ENCODE data around the gene RAD9B. TPM values are rescaled to one million over a fixed set of nuclear protein-coding genes. Genes with fewer than 3 reads are reported as not detected.
"Not testable (repeated sequence)": the region's sequence is repeated elsewhere in the genome, so short reads cannot be mapped to it uniquely, and the experiment has no call there.

The RAD9B gene
- total RNA-seq, 2 experiments from 2014 or later: 1.7 to 1.9 TPM

GRCh38 chr12:110543252-110543959 lies 41.3 kb downstream of the RAD9B start:
- intact Hi-C loops (cut with micrococcal nuclease): no loop called here
- no peaks in the 10 kb centered on the region for H3K9me3 Mint-ChIP-seq
- H3K4me1 Mint-ChIP-seq (ENCODE audit: low read depth): peaks cover 42% of the 10 kb centered on the region
- ATAC-seq: peak; percentile 20
- CTCF ChIA-PET: interaction anchor here (1.4 to 5.1 kb wide), 3 partner anchors 9 to 57 kb away, joined by 3 to 41 read pairs (median 5); no protein-coding TSS in a partner anchor
- no peak overlapping the region for H3K4me3 Mint-ChIP-seq
- POLR2A ChIA-PET: interaction anchor here (1.0 to 1.4 kb wide), 5 partner anchors 12 to 74 kb away, joined by 3 to 6 read pairs (median 4); partner anchors contain the start of genes RAD9B and VPS29
- TF ChIP-seq, protein P1, sequence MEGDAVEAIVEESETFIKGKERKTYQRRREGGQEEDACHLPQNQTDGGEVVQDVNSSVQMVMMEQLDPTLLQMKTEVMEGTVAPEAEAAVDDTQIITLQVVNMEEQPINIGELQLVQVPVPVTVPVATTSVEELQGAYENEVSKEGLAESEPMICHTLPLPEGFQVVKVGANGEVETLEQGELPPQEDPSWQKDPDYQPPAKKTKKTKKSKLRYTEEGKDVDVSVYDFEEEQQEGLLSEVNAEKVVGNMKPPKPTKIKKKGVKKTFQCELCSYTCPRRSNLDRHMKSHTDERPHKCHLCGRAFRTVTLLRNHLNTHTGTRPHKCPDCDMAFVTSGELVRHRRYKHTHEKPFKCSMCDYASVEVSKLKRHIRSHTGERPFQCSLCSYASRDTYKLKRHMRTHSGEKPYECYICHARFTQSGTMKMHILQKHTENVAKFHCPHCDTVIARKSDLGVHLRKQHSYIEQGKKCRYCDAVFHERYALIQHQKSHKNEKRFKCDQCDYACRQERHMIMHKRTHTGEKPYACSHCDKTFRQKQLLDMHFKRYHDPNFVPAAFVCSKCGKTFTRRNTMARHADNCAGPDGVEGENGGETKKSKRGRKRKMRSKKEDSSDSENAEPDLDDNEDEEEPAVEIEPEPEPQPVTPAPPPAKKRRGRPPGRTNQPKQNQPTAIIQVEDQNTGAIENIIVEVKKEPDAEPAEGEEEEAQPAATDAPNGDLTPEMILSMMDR (IDR thresholded peaks at IDR 0.05): no peak
- H3K27ac Mint-ChIP-seq: peak overlapping the region; percentile 67
- H3K27me3 Mint-ChIP-seq: no peaks in the 10 kb centered on the region
- no peak for DNase-seq
- H3K36me3 Mint-ChIP-seq (ENCODE audit: low read depth): peaks cover 45% of the 10 kb centered on the region

DNA sequence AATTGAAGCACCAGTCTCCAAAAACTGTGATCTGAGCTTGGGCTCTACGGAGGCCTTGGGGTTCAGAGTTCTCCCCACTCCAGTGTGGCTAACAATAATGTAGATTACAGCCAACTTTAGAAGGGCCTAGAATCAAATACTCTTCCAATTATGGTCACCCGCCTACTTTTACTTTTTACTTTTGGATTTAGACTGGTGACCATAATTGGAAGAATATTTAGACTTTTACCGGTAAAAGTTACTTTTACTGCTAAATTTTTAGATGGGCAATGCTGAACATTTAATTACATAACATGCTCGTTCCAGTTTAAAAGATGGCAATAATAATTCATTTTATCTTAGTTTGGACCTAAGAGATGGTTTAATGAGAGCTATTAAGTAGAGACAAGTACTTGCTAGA lies 41.8 kb downstream of the RAD9B start:
- peaks cover 43% of the 10 kb centered on the region for H3K4me1 Mint-ChIP-seq (ENCODE audit: low read depth)
- no peaks in the 10 kb centered on the region for H3K27me3 Mint-ChIP-seq
- intact Hi-C loops (cut with micrococcal nuclease): no loop called here
- DNase-seq (no peak), ATAC-seq (no peak)
- H3K27ac Mint-ChIP-seq: no peak overlapping the region
- H3K4me3 Mint-ChIP-seq: no peak overlapping the region
- POLR2A ChIA-PET: interaction anchor here (1.0 to 1.4 kb wide), 5 partner anchors 12 to 73 kb away, joined by 3 to 6 read pairs (median 4); partner anchors contain the start of genes RAD9B and VPS29
- CTCF ChIA-PET: interaction anchor here (1.4 to 5.1 kb wide), 3 partner anchors 8 to 57 kb away, joined by 3 to 41 read pairs (median 5); no protein-coding TSS in a partner anchor
- TF ChIP-seq, protein P1 (IDR thresholded peaks at IDR 0.05): no peak
- peaks cover 41% of the 10 kb centered on the region for H3K36me3 Mint-ChIP-seq (ENCODE audit: low read depth)
- H3K9me3 Mint-ChIP-seq: no peaks in the 10 kb centered on the region

DNA sequence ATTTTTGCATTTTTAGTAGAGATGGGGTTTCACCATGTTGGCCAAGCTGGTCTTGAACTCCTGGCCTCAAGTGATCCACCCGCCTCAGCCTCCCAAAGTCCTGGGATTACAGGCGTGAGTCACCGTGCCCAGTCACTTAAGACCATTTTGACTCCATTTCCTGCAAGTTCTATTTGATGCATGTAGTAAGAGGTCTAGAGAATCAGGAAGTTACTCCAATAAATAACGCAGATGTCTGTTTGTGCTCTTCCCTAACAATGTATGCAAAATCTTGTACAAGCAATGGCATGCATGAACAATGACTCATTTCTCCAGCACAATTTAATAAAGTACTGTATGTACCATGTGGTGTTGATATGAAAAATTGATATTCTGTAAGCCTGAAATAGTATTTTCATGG lies 43.1 kb downstream of the RAD9B start:
- H3K27me3 Mint-ChIP-seq; POLR2A ChIA-PET; H3K9me3 Mint-ChIP-seq; H3K4me3 Mint-ChIP-seq; H3K27ac Mint-ChIP-seq; DNase-seq; intact Hi-C loops (cut with micrococcal nuclease); ATAC-seq: not testable (repeated sequence)
- H3K4me1 Mint-ChIP-seq (ENCODE audit: low read depth): peaks cover 45% of the 10 kb centered on the region
- peaks cover 37% of the 10 kb centered on the region for H3K36me3 Mint-ChIP-seq (ENCODE audit: low read depth)
- CTCF ChIA-PET: interaction anchor here (1.3 to 5.1 kb wide), 2 partner anchors 9 to 56 kb away, joined by 3 to 41 read pairs; no protein-coding TSS in a partner anchor

- TF ChIP-seq, protein P1 (IDR thresholded peaks at IDR 0.05): no peak
- peaks cover 49% of the 10 kb centered on the region for H3K4me1 Mint-ChIP-seq (ENCODE audit: low read depth)
- H3K4me3 Mint-ChIP-seq: no peak overlapping the region
- no peaks in the 10 kb centered on the region for H3K9me3 Mint-ChIP-seq
- no peaks in the 10 kb centered on the region for H3K27me3 Mint-ChIP-seq
- H3K27ac Mint-ChIP-seq: peak overlapping the region; percentile 1
- intact Hi-C loops (cut with micrococcal nuclease): no loop called here
- CTCF ChIA-PET: interaction anchor here (1.3 to 5.1 kb wide), 2 partner anchors 9 to 55 kb away, joined by 3 to 41 read pairs; no protein-coding TSS in a partner anchor
- H3K36me3 Mint-ChIP-seq (ENCODE audit: low read depth): peaks cover 40% of the 10 kb centered on the region
- DNase-seq (no peak), ATAC-seq (no peak)
- POLR2A ChIA-PET: no interaction called here
Observed at GRCh38 chr12:110545812-110546211, 43.7 kb downstream of the RAD9B start.

- no peak for ATAC-seq
- ChIA-PET CTCF (interaction anchor here (0.8 kb wide), 1 partner anchor 55 kb away, joined by 3 read pairs; no protein-coding TSS in a partner anchor), POLR2A (no interaction called here)
- Mint-ChIP-seq H3K4me3 (no peak overlapping the region), H3K4me1 (ENCODE audit: low read depth) (peaks cover 52% of the 10 kb centered on the region), H3K27me3 (no peaks in the 10 kb centered on the region), H3K9me3 (no peaks in the 10 kb centered on the region), H3K27ac (peak overlapping the region; percentile 1), H3K36me3 (ENCODE audit: low read depth) (peaks cover 43% of the 10 kb centered on the region)
- intact Hi-C loops (cut with micrococcal nuclease): no loop called here
- no peak for DNase-seq
- TF ChIP-seq, protein P1 (IDR thresholded peaks at IDR 0.05): no peak
Observed at GRCh38 chr12:110546339-110546738, 44.2 kb downstream of the RAD9B start.

Measured in activated CD8-positive, alpha-beta T cell treated with anti-CD3 and anti-CD28 coated beads for 36 hours (primary cell).